HG03469 (cell line): Measurements from ENCODE around the gene MMEL1.

Experiments
- ATAC-seq: cut with Tn5 transposase; IDR thresholded peaks from one replicate; pipeline ENCODE4 v1.9.1; 2021; ENCODE audit warnings: mild to moderate bottlenecking, moderate library complexity, moderate number of reproducible peaks; ENCODE audit not compliant: unreplicated experiment

Gene MMEL1

GRCh38 chr1:2546515-2547209, 86.2 kb downstream of the MMEL1 start:
- peak; percentile 24 for ATAC-seq

DNA sequence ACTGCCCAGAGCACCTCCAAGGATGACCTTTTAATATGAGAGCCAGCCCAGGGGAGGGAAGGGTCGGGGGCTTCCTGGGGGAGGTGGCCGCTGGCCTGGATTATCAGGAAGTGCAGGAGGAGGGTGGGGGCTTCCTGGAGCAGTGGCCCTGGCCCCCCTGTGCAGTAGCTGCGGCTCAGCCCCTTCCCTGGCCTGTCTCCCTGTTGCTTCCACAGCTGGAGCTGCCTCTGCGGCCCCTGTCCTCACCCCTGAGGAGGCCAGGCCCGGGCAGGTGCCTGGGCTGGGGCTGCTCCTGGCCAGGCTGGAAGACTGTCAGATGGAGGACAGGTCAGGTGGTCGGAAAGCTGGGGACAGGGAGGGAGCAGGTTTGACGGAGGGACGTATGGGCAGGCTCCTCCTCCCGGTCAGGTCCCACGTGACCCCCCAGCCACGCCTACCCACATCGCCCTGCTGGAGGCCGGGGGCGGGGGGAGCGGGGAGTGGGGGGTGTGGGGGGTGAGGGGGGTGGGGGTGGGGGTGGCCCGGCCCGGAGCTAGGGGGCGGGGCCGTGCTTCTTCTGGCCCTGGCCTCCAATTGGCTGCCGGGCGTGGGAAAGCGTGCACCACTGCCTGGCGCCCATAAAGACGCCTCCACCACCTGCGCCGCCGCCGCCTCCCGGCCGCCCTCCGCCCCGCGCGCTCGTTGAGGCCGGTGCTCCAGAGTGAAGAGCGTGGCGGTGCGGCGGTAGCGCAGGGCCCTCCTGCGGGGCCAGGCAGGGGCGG, 86.9 kb downstream of the MMEL1 start:
- ATAC-seq, result no peak

DNA sequence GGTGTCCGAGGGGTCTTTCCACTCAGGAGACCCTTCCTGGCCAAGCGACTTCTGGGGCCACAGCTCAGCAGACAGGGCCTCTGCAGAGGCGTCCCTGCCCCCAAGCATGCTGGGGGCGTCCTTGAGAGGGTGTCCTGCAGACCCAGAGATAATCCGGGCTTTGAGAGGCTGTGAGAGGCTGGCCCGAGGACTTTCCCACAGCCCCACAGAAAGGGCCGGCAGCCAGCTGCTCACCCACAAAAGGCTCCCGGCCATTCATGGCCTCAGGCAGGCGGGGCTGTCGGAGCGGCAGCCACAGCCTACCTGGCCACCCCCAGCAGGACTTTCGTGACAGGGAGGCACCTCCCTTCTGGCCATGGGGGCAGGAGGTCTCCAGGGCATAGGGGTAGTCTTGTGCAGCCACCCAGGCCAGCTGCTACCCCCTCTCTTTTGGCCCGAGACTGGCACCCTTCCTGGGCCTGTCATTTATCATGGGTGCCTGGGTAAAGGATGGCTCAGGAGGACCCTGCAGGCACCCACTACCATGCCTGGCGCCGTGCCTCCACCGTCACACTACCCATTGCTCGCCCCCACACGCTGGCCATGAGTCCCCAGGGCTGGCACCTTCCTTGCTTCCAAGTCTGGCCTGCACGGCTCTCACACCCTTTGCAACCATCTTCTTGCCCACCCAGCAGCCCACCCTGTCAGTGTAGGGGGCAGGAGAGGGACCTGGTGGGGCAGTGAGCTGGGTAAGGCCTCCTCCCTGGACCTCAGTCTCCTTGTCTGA, 87.8 kb downstream of the MMEL1 start:
- ATAC-seq, result no peak

DNA sequence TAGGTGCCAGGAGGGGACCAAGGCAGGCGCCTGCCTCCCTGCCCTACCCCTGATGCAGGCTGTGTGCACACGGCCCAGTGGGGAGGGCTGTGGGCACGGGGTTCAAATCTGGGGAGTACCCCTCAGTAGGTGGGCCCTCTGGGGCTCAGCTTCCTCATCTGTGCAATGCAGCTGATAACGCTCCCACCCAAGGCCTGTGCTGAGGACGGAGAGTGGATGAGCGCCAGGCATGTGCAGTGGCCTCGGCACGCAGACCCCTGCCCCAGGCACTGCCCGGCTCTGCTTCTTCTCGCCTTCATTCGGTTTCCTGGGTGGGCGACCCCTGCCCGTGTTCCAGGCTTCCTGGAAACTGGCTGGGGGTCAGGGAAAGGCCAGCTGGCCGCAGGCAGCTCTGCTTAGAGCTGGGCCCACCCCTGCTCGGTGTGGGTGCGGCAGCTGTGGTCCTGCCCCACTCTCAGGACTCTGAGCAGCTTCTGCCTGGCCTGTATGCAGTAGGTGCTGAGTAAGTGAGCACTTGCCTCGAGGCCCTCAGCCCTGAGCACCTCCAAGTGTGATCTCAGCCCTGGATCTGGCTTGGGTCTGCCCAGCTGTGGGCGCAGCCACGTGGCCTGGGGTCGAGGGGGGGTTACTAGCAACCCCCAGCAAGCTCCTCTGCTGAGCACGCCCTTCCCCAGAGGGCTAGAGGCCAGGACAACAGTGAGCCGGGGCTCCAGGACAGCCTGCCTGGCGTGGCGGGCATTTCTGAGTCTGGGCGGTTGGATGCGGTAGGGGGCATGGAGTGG, 88.5 kb downstream of the MMEL1 start:
- no peak for ATAC-seq

- ATAC-seq, result no peak
These were observed 89.2 kb downstream of the MMEL1 start for GRCh38 chr1:2543543-2544092.

GRCh38 chr1:2542246-2542915, 90.4 kb downstream of the MMEL1 start:
- no peak for ATAC-seq

DNA sequence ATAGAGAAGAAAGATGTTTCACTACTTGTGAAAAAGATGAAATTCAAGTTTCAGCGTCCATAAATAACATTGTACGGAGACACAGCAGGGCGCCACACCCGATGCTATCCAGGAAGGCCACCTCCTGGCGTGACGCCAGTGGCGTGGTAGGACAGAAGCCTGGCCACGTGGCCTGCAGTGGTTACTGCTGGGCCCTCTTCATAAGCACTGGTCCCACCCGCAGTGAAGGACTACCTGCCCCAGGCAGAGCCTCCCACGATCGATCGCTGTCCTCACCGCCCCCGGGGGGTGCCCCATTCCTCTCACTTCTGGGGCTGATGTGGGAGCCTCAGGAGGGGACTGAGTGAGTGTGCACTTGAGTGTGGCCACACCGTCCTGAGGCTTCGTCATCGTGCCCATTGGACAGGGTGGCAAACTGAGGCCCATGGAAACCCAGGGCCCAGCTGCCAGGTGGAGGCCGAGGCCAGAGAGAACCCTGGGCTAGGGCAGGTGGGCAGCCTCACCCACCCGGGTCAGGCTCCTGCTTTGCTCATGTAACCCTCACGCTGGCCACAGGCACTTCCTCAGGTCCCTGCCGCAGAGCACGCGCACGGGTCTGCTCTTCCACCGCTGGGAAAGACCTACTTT, 91.1 kb downstream of the MMEL1 start:
- no peak for ATAC-seq

DNA sequence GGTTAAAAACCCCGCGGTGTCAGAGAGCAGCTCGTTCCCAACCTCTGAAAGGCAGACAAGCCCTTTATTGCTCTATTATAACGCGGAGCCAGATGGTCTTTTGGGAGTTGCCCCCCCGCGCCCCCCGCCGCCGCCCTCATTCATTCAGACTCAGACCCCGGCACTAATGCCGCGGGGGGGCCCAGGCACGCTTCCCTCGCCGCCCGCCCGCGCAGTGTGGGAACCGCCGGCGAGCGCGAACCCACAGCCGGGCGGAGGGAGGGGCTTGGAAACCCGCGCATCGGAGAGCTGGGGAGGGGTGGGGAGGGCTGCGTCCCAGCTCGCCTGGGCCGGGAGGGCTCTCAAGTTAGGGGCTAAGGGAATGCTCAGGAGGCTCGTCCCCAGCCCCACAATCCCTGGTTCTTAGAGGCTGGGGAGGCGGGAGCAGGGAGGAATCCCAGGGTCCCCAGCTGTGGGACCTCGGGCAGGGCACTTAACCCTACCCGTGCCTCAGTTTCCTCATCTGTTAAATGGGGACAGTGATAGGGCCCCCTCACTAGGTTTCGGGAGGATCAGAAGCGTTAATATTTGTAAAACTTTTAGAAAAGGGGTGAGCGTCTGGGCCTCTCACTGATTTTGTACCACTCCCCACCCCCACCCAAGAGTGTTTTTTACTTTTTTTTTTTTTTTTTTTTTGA, 91.9 kb downstream of the MMEL1 start:
- no peak for ATAC-seq
